GM18907 (cell line): ENCODE data around the gene CNFN.

Source experiments
- ATAC-seq: cut with Tn5 transposase; IDR thresholded peaks from one replicate; pipeline ENCODE4 v1.9.1; 2021; ENCODE audit warnings: mild to moderate bottlenecking, moderate library complexity; ENCODE audit not compliant: unreplicated experiment

CNFN gene

DNA sequence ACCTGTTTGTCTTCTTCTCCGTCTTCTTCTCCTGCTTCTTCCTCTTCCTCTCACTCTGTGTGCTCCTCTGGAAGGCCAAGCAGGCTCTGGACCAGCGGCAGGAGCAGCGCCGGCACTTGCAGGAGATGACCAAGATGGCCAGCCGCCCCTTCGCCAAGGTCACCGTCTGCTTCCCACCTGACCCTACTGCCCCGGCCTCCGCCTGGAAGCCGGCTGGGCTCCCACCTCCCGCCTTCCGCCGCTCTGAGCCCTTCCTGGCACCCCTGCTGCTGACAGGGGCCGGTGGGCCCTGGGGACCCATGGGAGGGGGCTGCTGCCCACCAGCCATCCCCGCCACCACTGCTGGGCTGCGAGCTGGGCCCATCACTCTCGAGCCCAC is 13.9 kb downstream of the CNFN start:
- no peak for ATAC-seq

GRCh38 chr19:42375415-42376176 is 14.5 kb downstream of the CNFN start:
- no peak for ATAC-seq

- ATAC-seq, result no peak
Measured at GRCh38 chr19:42374826-42375376, 15.2 kb downstream of the CNFN start.

DNA sequence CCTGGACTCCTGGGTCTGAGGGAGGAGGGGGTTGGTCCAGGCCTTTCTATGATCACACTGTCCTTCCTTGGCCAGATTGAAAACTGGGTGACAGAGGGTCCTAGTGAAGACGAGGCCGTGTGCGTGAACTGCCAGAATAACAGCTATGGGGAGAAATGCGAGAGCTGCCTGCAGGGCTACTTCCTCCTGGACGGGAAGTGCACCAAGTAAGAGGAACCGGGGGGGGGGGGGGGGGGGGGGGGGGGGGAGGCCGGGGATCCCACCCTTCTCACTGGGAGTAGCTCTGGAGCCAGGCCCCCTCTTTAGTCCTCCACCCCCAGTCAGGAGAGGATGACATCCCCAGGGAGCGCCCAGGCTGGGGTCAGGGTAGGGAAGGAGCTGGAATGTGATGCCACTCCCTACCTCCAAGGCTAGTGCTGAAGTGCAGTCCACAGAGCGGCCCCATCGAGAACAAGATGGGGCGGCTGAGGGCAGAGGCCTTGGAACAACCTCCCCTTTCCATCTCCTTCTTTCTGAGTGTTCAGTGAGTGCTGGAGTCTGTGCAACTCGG is 19.4 kb downstream of the CNFN start:
- ATAC-seq, result no peak

DNA sequence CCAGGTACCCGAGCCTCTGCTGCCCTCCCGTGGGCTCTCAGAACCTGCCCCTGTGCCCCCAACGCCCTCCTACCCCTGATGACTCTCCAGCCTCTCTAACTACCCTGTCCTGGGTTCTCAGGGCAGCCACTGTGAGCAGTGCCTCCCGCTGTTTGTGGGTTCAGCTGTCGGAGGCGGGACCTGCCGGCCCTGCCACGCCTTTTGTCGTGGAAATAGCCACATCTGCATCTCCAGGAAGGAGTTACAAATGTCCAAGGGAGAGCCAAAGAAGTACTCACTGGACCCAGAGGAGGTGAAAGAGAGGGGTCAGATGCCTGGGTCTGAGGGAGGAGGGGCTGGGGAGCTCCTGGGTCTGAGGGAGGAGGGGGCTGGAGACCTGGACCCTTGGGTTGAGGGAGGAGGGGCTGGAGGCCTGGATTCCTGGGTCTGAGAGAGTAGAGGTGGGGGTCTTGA is 20.0 kb downstream of the CNFN start:
- ATAC-seq, result no peak

DNA sequence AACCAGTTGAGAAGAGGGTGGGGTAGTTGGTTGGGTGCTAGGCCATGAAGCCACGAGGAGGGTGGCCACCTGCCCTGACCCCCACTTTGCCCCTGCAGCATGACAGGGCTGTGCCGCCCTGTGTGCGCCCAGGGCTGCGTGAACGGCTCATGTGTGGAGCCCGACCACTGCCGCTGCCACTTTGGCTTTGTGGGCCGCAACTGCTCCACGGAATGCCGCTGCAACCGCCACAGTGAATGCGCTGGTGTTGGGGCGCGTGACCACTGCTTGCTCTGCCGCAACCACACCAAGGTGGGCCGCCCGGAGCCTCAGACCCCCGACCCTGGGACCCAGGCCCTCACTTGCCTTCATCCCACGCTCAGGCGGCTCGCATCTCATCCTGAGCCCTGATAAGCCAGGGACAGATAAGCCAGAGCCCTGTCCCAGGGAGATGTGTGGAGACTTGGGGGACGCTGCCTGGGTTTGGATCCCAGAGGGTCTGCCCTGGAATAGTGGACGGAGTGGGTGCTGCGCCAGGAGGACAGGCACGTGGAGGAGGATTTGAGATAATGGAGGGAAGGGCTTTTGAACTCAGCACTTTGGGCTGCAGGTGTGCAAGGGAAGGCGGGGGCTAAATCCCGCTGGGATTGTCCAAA is 20.5 kb downstream of the CNFN start:
- no peak for ATAC-seq

DNA sequence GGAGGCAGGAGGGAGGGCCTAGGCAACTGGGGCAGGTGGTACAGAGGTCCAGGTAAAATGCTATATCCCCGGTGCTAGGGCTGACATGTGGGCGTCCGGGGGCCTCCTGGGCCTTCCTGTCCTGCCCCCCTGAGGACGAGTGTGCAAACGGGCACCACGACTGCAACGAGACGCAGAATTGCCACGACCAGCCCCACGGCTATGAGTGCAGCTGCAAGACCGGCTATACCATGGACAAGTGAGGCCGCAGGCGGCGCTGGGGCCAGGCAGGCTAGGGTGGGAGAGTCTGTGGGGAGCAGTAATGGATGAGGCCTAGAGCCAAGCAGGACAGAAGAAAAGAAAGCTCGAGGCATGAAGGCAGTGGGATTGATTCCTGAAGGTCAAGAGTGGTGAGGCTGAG is 21.3 kb downstream of the CNFN start:
- no peak for ATAC-seq

DNA sequence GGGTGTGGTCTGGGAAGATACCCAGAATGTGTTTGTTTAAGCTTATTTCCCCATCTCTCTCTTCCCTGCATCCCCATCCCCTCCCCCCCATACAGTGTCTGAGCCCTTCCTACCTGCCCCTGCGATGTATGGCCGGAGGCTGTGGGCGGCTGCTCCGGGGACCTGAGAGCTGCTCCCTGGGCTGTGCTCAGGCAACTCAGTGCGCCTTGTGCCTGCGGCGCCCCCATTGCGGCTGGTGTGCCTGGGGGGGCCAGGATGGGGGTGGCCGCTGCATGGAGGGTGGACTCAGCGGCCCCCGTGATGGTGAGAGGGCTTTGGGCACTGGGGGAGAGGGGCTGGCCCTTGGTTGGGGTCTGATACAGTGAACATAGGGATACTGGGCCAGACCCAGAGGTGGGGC is 21.7 kb downstream of the CNFN start:
- no peak for ATAC-seq

DNA sequence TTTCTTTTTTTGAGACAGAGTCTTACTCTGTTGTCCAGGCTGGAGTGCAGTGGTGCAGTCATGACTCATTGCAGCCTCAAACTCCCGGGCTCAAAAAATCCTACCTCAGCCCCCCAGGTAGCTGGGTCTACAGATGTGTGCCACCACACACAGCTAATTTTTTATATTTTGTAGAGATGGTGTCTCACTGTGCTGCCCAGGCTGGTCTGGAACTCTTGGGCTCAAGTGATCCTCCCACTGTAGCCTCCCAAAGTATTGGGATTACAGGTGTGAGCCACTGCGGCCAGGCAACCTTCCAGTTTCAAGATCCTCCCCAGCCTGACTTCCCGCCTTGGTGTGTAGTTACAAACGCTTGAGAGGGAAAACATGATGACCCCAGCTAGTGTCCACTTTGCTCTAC is 22.2 kb downstream of the CNFN start:
- ATAC-seq, result no peak

DNA sequence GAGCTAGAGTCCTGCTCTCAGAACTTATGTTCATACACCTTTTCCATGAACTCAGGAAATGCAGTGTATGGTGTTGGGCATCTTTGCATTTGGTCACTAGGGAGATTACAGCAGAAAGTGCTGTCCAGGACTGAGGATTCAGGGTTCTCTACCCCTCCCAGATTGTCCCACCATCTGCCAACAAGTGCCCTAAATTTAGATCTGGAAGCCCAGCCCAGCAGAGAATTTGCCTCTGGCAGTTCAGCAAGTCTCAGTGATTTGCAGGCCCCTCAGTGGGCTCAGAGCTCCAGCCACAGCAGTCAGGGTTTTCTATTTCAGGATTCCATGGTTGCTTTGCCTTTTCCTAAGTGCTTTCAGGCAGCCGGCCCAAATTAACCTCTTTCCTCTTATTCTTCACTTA is 23.4 kb downstream of the CNFN start:
- ATAC-seq, result no peak

DNA sequence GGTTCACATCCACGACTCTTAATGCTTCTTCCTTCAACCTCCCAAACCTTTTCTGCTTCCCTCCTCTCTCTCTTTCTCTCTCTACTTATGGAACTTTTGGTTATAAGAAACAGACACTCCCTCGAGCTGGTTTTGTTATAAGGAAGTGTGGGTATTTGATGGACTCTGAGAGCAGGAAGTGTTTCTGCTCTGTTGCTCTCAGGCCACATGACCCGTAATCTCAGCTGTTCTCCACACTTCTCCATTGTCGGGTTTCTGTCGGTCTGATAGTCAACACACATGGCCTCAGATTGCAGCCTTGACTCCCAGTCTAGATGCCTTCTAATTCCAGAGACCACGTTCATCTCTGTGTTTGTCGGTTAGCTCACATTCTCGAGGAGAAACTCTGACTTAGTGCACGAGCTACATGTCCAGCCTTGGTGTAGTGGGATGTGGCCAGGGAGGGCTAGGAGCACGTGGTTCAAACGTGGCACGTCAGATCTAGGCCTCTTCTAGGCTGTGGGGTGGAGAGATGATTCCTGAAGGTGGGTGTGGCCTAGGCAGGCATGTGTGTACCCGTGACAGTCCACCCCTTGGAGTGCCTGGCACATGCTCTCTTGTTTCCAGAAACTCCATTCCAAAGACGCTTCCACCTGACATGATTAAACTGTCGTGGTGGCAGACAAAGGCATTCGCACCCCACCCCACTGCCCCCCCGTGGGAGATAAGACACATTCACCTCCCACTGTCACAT is 26.3 kb downstream of the CNFN start:
- no peak for ATAC-seq

DNA sequence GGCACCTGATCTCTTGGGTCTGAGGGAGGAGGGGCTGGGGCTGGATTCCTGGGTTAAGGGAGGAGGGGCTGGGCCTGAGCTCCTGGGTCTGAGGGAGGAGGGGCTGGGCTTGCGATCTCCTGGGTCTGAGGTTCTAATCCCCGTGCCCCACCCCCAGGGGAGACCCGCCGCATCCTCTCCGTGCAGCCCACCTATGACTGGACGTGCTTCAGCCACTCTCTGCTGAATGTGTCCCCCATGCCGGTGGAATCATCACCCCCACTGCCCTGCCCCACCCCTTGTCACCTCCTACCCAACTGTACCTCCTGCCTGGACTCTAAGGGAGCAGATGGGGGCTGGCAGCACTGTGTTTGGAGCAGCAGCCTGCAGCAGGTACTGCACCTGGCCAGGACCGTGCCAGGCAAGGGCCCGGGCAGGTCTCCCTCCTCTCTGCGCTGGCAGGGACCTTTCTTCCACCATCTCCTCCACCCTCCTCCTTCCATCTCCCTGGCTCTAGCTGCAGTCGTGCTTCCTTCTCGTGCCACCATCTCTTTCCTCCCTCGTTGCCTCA is 27.1 kb downstream of the CNFN start:
- no peak for ATAC-seq

DNA sequence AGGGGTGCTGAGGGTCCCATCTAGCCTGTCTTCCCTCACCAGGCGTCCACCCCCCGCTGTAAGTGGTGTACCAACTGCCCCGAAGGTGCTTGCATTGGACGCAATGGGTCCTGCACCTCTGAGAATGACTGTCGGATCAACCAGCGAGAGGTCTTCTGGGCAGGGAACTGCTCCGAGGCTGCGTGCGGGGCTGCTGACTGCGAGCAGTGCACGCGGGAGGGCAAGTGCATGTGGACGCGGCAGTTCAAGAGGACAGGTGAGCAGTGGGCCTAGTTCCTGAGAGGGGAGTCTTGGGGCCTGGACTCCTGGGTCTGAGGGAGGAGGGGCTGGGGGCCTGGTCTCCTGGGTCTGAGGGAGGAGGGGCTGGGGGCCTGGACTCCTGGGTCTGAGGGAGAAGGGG is 27.8 kb downstream of the CNFN start:
- no peak for ATAC-seq

GRCh38 chr19:42361545-42361910 is 28.6 kb downstream of the CNFN start:
- ATAC-seq, result no peak

- no peak for ATAC-seq
Measured at GRCh38 chr19:42360787-42361544, 29.1 kb downstream of the CNFN start.

GRCh38 chr19:42357290-42357689 is 32.8 kb downstream of the CNFN start:
- no peak for ATAC-seq

- no peak for ATAC-seq
Measured at GRCh38 chr19:42356686-42357085, 33.4 kb downstream of the CNFN start.

- no peak for ATAC-seq
Measured at GRCh38 chr19:42355896-42356295, 34.2 kb downstream of the CNFN start.

DNA sequence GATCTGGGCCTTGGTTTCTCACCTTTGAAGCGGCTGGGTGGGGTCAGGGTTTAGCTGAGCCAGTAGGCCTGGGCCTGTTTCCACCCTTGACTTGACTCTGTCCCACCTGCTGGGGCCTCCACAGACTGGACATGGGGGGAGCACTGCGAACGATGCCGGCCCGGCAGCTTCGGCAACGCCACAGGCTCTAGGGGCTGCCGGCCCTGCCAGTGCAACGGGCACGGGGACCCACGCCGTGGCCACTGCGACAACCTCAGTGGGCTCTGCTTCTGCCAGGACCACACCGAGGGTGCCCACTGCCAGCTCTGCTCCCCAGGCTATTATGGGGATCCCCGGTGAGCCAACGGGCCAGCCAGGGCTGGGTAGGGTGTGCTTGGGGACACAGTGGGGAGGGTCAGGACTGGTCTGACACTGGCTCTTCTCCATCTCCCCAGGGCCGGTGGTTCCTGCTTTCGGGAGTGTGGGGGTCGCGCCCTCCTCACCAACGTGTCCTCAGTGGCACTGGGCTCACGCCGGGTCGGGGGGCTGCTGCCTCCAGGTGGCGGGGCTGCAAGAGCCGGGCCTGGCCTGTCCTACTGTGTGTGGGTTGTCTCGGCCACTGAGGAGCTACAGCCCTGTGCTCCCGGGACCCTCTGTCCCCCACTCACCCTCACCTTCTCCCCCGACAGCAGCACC is 36.6 kb downstream of the CNFN start:
- no peak for ATAC-seq
